GM21367 (cell line): ENCODE results near the gene MYCBP2.

Source experiments
- ATAC-seq: cut with Tn5 transposase; IDR thresholded peaks from one replicate; pipeline ENCODE4 v1.9.1; 2021; ENCODE audit not compliant: unreplicated experiment

Gene MYCBP2

GRCh38 chr13:77105051-77105450 lies 221.8 kb downstream of the MYCBP2 start:
- no peak for ATAC-seq

GRCh38 chr13:77099415-77099814 lies 227.5 kb downstream of the MYCBP2 start:
- ATAC-seq: no peak

GRCh38 chr13:77095288-77095687 lies 231.6 kb downstream of the MYCBP2 start:
- no peak for ATAC-seq

- no peak for ATAC-seq
These were observed 232.1 kb downstream of the MYCBP2 start for GRCh38 chr13:77094773-77095172.

- no peak for ATAC-seq
These were observed 233.2 kb downstream of the MYCBP2 start for GRCh38 chr13:77093735-77094134.

GRCh38 chr13:77084755-77085154 lies 242.1 kb downstream of the MYCBP2 start:
- no peak for ATAC-seq

GRCh38 chr13:77079902-77080413 lies 246.9 kb downstream of the MYCBP2 start:
- no peak for ATAC-seq

GRCh38 chr13:77067519-77067918 lies 259.4 kb downstream of the MYCBP2 start:
- ATAC-seq: no peak

- no peak for ATAC-seq
These were observed 261.3 kb downstream of the MYCBP2 start for GRCh38 chr13:77065461-77066147.

GRCh38 chr13:77062097-77062496 lies 264.8 kb downstream of the MYCBP2 start:
- ATAC-seq: no peak

GRCh38 chr13:77061362-77061761 lies 265.5 kb downstream of the MYCBP2 start:
- no peak for ATAC-seq

- no peak for ATAC-seq
These were observed 270.0 kb downstream of the MYCBP2 start for GRCh38 chr13:77056886-77057285.

- no peak for ATAC-seq
These were observed 270.5 kb downstream of the MYCBP2 start for GRCh38 chr13:77056382-77056781.

- no peak for ATAC-seq
These were observed 271.7 kb downstream of the MYCBP2 start for GRCh38 chr13:77055158-77055557.

GRCh38 chr13:77053192-77053591 lies 273.7 kb downstream of the MYCBP2 start:
- ATAC-seq: no peak

- ATAC-seq: no peak
These were observed 278.2 kb downstream of the MYCBP2 start for GRCh38 chr13:77048681-77049080.

GRCh38 chr13:77047649-77048343 lies 279.1 kb downstream of the MYCBP2 start:
- ATAC-seq: no peak

- no peak for ATAC-seq
These were observed 284.2 kb downstream of the MYCBP2 start for GRCh38 chr13:77042566-77043177.

GRCh38 chr13:77040835-77041234 lies 286.1 kb downstream of the MYCBP2 start:
- ATAC-seq: no peak

GRCh38 chr13:77040076-77040475 lies 286.8 kb downstream of the MYCBP2 start:
- no peak for ATAC-seq

GRCh38 chr13:77038907-77039480 lies 287.9 kb downstream of the MYCBP2 start:
- ATAC-seq: no peak

- ATAC-seq: no peak
These were observed 290.6 kb downstream of the MYCBP2 start for GRCh38 chr13:77036279-77036678.
